IPS-18c (cell line): ENCODE results near the gene NOVA1.

Experiments
- H3K4me3 ChIP-seq: 2 replicates; pipeline ENCODE4 v1.7.0; 2013; ENCODE audit warnings: low read depth, mild to moderate bottlenecking, low read length, moderate library complexity; ENCODE audit not compliant: insufficient read depth
- H3K9me3 ChIP-seq: one replicate; pipeline ENCODE4 v1.6.1; 2013; ENCODE audit warnings: mild to moderate bottlenecking, low read length, moderate library complexity; ENCODE audit not compliant: control insufficient read depth, insufficient read depth

NOVA1 gene

GRCh38 chr14:26410189-26410685 lies 187.6 kb downstream of the NOVA1 start:
- H3K9me3 ChIP-seq, result no peaks in the 10 kb centered on the region

GRCh38 chr14:26404927-26405326 lies 192.9 kb downstream of the NOVA1 start:
- no peaks in the 10 kb centered on the region for H3K9me3 ChIP-seq

More at GRCh38 chr14:26410189-26410685, 187.6 kb downstream of the NOVA1 start:
- no peak overlapping the region for H3K4me3 ChIP-seq

GRCh38 chr14:26403760-26404159 lies 194.1 kb downstream of the NOVA1 start:
- no peaks in the 10 kb centered on the region for H3K9me3 ChIP-seq
- no peak overlapping the region for H3K4me3 ChIP-seq

More at GRCh38 chr14:26404927-26405326, 192.9 kb downstream of the NOVA1 start:
- H3K4me3 ChIP-seq, result no peak overlapping the region

GRCh38 chr14:26402126-26402525 lies 195.7 kb downstream of the NOVA1 start:
- H3K9me3 ChIP-seq, result no peaks in the 10 kb centered on the region
- no peak overlapping the region for H3K4me3 ChIP-seq

GRCh38 chr14:26401179-26401968 lies 196.5 kb downstream of the NOVA1 start:
- Histone ChIP-seq H3K4me3 (no peak overlapping the region), H3K9me3 (no peaks in the 10 kb centered on the region)

- H3K9me3 ChIP-seq, result no peaks in the 10 kb centered on the region
- no peak overlapping the region for H3K4me3 ChIP-seq
Measured at GRCh38 chr14:26400373-26400772, 197.5 kb downstream of the NOVA1 start.

GRCh38 chr14:26398616-26399015 lies 199.2 kb downstream of the NOVA1 start:
- Histone ChIP-seq H3K4me3 (no peak overlapping the region), H3K9me3 (no peaks in the 10 kb centered on the region)
